ENCODE data around the gene RPS3.

DNA sequence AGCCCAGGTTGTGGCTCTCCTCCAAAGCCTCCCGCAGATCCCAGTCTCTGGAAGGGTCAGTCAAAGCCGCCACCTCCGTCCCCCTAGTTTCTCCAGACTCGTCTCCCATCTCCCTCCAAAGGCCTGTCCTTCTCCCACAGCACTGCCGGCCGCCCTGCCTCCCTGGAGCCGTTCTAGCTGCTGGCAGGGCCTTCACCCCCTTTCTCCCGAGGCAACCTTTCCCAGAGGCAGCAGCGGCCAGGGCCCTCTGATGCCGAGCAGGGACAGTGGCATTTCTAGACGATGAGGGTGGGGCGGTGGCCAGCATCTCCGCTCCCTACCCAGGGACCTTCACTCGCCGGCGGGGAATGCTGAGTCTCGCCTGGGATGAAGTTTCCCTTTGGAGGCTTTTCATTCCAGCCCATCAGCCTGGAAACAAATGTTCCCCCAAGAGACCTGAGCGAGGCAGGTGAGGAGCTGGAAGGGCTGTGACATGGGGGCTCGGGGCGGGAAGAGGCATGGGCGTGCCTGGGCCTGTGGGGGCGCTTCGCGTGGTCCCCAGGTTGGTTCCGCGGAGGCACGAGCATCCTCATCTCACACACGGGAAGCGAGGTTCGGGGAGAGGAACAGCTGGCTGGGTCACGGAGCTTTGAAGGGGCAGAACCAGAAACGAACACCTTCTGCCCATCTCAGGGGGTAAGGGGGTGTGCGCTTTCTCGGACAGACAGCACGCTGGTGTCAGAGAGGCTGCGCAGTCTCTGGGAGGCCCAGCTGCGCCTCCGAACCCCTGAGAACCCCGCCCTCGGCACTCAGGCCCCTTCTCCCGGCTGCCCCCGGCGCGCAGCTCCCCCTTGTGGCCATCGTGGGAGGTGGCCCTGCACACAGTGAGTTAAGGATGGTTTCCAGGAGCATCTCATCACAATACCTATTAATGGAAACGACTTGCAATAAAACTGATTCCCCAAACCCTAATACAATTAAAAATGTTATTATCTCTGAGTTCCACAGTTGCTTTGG is 51.8 kb downstream of the RPS3 start:
- TF ChIP-seq CTCF (IDR thresholded peaks at IDR 0.05): peak; percentile 10 to 43 (median 34)
- no peak for TF ChIP-seq POLR2A (IDR thresholded peaks at IDR 0.05)

All from right lobe of liver (tissue), 4 donors.